Ishikawa (cell line): ENCODE data around the gene PTCHD1.

Experiments
- TAF1 ChIP-seq: IDR thresholded peaks from 2 replicates; pipeline ENCODE4 v1.6.1; 2012; ENCODE audit warnings: low read depth, mild to moderate bottlenecking
- TCF12 ChIP-seq: IDR thresholded peaks from 2 replicates; pipeline ENCODE4 v1.6.1; 2012; ENCODE audit warnings: low read depth
- TEAD4 ChIP-seq: IDR thresholded peaks from 2 replicates; pipeline ENCODE4 v1.6.1; 2012

- TF ChIP-seq TEAD4 (no peak), TAF1 (no peak), TCF12 (no peak)
Measured at GRCh38 chrX:23392195-23392594, 57.5 kb downstream of the PTCHD1 start.
